Measurements from ENCODE around the gene GTF2IRD1.

The GTF2IRD1 gene

DNA sequence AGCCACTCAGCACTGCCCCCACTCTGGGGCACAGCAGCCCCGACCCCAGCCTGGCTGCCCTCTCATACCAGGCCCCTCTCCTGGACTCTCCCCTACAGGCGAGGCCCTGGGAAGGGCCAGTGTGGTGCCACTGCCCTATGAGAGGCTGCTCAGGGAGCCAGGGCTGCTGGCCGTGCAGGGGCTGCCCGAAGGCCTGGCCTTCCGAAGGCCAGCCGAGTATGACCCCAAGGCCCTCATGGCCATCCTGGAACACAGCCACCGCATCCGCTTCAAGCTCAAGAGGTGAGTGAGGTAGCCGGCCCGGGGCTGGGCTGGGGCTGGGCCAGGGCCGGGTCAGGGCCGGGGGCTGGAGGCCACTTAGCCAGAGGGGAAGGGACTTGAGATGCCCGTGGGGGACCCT lies 64.3 kb downstream of the GTF2IRD1 start:
- Histone ChIP-seq H3K4me2 (ENCODE audit: low read length) (no peak overlapping the region), H3K4me3 (ENCODE audit: low read depth, low read length, poor library complexity, severe bottlenecking) (no peak overlapping the region), H3K4me1 (ENCODE audit: insufficient read depth, low read length, severe bottlenecking) (no peaks in the 10 kb centered on the region), H3K9me3 (ENCODE audit: low read length) (peaks cover 5% of the 10 kb centered on the region), H3K36me3 (ENCODE audit: insufficient read depth, low read length) (no peaks in the 10 kb centered on the region; the same call in 1 of the 2 replicates), H3K9me2 (ENCODE audit: low read depth, low read length) (no peaks in the 10 kb centered on the region), H2AFZ (ENCODE audit: low read length) (no peak overlapping the region), H3F3A (ENCODE audit: insufficient read depth, low read length) (no peaks in the 10 kb centered on the region), H3K9ac (ENCODE audit: low read length) (no peak overlapping the region), H3K27me3 (ENCODE audit: insufficient read depth, low read length) (peaks cover 26% of the 10 kb centered on the region; the same call in 1 of the 2 replicates), H3K79me2 (ENCODE audit: insufficient read depth, low read length) (no peaks in the 10 kb centered on the region), H3K27ac (ENCODE audit: low read depth, low read length, poor library complexity, severe bottlenecking) (no peak overlapping the region), H4K20me1 (ENCODE audit: insufficient read depth, low read length) (no peaks in the 10 kb centered on the region)
- TF ChIP-seq, protein P1, sequence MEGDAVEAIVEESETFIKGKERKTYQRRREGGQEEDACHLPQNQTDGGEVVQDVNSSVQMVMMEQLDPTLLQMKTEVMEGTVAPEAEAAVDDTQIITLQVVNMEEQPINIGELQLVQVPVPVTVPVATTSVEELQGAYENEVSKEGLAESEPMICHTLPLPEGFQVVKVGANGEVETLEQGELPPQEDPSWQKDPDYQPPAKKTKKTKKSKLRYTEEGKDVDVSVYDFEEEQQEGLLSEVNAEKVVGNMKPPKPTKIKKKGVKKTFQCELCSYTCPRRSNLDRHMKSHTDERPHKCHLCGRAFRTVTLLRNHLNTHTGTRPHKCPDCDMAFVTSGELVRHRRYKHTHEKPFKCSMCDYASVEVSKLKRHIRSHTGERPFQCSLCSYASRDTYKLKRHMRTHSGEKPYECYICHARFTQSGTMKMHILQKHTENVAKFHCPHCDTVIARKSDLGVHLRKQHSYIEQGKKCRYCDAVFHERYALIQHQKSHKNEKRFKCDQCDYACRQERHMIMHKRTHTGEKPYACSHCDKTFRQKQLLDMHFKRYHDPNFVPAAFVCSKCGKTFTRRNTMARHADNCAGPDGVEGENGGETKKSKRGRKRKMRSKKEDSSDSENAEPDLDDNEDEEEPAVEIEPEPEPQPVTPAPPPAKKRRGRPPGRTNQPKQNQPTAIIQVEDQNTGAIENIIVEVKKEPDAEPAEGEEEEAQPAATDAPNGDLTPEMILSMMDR (IDR thresholded peaks at IDR 0.05; ENCODE audit: low read length) = no peak
- TF ChIP-seq EZH2 (IDR thresholded peaks at IDR 0.05; ENCODE audit: borderline replicate concordance, low read length) = no peak

GRCh38 chr7:74518654-74519053 lies 64.9 kb downstream of the GTF2IRD1 start:
- TF ChIP-seq, protein P1 (IDR thresholded peaks at IDR 0.05; ENCODE audit: low read length) = no peak
- no peak for TF ChIP-seq EZH2 (IDR thresholded peaks at IDR 0.05; ENCODE audit: borderline replicate concordance, low read length)
- Histone ChIP-seq H3K4me3 (ENCODE audit: low read depth, low read length, poor library complexity, severe bottlenecking) (no peak overlapping the region), H3K4me1 (ENCODE audit: insufficient read depth, low read length, severe bottlenecking) (no peaks in the 10 kb centered on the region), H3K9me3 (ENCODE audit: low read length) (peaks cover 5% of the 10 kb centered on the region), H4K20me1 (ENCODE audit: insufficient read depth, low read length) (no peaks in the 10 kb centered on the region), H3K9ac (ENCODE audit: low read length) (no peak overlapping the region), H3K4me2 (ENCODE audit: low read length) (no peak overlapping the region), H3F3A (ENCODE audit: insufficient read depth, low read length) (no peaks in the 10 kb centered on the region), H3K79me2 (ENCODE audit: insufficient read depth, low read length) (no peaks in the 10 kb centered on the region), H3K27ac (ENCODE audit: low read depth, low read length, poor library complexity, severe bottlenecking) (no peak overlapping the region), H3K9me2 (ENCODE audit: low read depth, low read length) (no peaks in the 10 kb centered on the region), H3K27me3 (ENCODE audit: insufficient read depth, low read length) (peaks cover 25% of the 10 kb centered on the region; the same call in 1 of the 2 replicates), H2AFZ (ENCODE audit: low read length) (no peak overlapping the region), H3K36me3 (ENCODE audit: insufficient read depth, low read length) (no peaks in the 10 kb centered on the region; the same call in 1 of the 2 replicates)

- no peaks in the 10 kb centered on the region for H4K20me1 ChIP-seq (ENCODE audit: insufficient read depth, low read length)
- no peak overlapping the region for H3K4me2 ChIP-seq (ENCODE audit: low read length)
- H3K9ac ChIP-seq (ENCODE audit: low read length) = no peak overlapping the region
- H3K9me3 ChIP-seq (ENCODE audit: low read length) = peaks cover 5% of the 10 kb centered on the region
- H3K27me3 ChIP-seq (ENCODE audit: insufficient read depth, low read length) = peaks cover 19% of the 10 kb centered on the region; the same call in 1 of the 2 replicates
- no peak for TF ChIP-seq EZH2 (IDR thresholded peaks at IDR 0.05; ENCODE audit: borderline replicate concordance, low read length)
- TF ChIP-seq, protein P1 (IDR thresholded peaks at IDR 0.05; ENCODE audit: low read length) = no peak
- no peaks in the 10 kb centered on the region for H3K9me2 ChIP-seq (ENCODE audit: low read depth, low read length)
- H3K27ac ChIP-seq (ENCODE audit: low read depth, low read length, poor library complexity, severe bottlenecking) = no peak overlapping the region
- no peak overlapping the region for H2AFZ ChIP-seq (ENCODE audit: low read length)
- no peaks in the 10 kb centered on the region for H3K79me2 ChIP-seq (ENCODE audit: insufficient read depth, low read length)
- no peaks in the 10 kb centered on the region for H3F3A ChIP-seq (ENCODE audit: insufficient read depth, low read length)
- no peaks in the 10 kb centered on the region for H3K4me1 ChIP-seq (ENCODE audit: insufficient read depth, low read length, severe bottlenecking)
- no peak overlapping the region for H3K4me3 ChIP-seq (ENCODE audit: low read depth, low read length, poor library complexity, severe bottlenecking)
- H3K36me3 ChIP-seq (ENCODE audit: insufficient read depth, low read length) = no peaks in the 10 kb centered on the region; the same call in 1 of the 2 replicates
Observed at GRCh38 chr7:74519395-74519794, 65.7 kb downstream of the GTF2IRD1 start.
